PC-3 (cell line): ENCODE results near the gene NT5DC1.

Source experiments
- EZH2 ChIP-seq: fragments of 300-600 bp; sonication (generic); IDR thresholded peaks from one replicate; pipeline ENCODE4 v1.6.1; 2017; ENCODE audit warnings: antibody characterized with exemption, mild to moderate bottlenecking, low read length; ENCODE audit not compliant: unreplicated experiment
- EZH2phosphoT487 ChIP-seq: fragments of 300-600 bp; sonication (generic); IDR thresholded peaks from 2 replicates; pipeline ENCODE4 v1.6.1; 2018; ENCODE audit warnings: mild to moderate bottlenecking, antibody characterized with exemption, low read length, borderline replicate concordance
- TF ChIP-seq, protein P1 (sequence below): fragments of 300-600 bp; sonication (generic); conservative IDR thresholded peaks from 2 replicates; pipeline ENCODE4 v1.5.1; 2017; ENCODE audit warnings: antibody characterized with exemption, low read depth, mild to moderate bottlenecking, low read length

DNA sequence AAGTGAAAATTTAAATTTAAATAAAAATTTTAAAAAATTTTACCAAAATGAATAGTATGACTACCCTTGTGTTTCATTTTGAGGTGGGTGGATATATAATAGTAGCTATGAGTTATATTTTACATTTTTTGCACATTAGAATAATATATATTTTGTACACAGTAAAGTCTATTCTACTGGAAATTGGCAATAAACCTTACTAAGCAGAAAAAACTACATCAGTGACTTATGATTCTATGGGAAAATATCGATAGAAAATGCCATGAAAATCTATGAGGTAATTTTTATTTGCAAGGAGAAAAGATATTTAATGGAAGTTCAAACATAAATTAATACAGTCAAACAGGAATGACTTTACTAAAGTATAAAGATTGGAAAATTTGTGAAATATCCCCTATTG is 156.0 kb downstream of the NT5DC1 start:
- TF ChIP-seq EZH2phosphoT487: no peak
- TF ChIP-seq, protein P1, sequence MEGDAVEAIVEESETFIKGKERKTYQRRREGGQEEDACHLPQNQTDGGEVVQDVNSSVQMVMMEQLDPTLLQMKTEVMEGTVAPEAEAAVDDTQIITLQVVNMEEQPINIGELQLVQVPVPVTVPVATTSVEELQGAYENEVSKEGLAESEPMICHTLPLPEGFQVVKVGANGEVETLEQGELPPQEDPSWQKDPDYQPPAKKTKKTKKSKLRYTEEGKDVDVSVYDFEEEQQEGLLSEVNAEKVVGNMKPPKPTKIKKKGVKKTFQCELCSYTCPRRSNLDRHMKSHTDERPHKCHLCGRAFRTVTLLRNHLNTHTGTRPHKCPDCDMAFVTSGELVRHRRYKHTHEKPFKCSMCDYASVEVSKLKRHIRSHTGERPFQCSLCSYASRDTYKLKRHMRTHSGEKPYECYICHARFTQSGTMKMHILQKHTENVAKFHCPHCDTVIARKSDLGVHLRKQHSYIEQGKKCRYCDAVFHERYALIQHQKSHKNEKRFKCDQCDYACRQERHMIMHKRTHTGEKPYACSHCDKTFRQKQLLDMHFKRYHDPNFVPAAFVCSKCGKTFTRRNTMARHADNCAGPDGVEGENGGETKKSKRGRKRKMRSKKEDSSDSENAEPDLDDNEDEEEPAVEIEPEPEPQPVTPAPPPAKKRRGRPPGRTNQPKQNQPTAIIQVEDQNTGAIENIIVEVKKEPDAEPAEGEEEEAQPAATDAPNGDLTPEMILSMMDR: no peak
- TF ChIP-seq EZH2: no peak
